Measurements from ENCODE around the gene UFD1. TPM values are rescaled to one million over a fixed set of nuclear protein-coding genes. Genes with fewer than 3 reads are reported as not detected.

UFD1 gene
- total and polyA plus RNA-seq, 9 of the 15 experiments (the other 6 are each of a cell fraction or from before 2014, with no cell fraction given) = 238 to 645 (median 363) TPM

DNA sequence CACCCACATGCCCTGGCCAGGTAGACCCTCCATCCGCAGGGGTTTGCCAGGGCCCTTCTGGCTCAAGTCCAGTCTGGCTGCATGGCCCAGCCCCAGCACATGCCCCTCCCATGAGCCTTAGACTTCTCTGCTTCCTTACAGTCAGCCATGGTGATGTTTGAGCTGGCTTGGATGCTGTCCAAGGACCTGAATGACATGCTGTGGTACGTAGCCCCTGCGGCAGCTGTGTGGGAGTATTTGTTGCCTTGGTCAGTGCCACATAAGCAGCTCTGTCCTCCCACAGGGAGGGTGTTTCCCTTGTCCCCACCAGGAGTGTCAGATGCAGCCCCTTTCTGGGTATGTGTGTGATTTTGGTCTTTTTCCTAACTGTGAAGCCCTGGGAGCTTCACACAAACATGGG lies 18.3 kb upstream of the UFD1 start (continued):
- TF ChIP-seq, protein P1, sequence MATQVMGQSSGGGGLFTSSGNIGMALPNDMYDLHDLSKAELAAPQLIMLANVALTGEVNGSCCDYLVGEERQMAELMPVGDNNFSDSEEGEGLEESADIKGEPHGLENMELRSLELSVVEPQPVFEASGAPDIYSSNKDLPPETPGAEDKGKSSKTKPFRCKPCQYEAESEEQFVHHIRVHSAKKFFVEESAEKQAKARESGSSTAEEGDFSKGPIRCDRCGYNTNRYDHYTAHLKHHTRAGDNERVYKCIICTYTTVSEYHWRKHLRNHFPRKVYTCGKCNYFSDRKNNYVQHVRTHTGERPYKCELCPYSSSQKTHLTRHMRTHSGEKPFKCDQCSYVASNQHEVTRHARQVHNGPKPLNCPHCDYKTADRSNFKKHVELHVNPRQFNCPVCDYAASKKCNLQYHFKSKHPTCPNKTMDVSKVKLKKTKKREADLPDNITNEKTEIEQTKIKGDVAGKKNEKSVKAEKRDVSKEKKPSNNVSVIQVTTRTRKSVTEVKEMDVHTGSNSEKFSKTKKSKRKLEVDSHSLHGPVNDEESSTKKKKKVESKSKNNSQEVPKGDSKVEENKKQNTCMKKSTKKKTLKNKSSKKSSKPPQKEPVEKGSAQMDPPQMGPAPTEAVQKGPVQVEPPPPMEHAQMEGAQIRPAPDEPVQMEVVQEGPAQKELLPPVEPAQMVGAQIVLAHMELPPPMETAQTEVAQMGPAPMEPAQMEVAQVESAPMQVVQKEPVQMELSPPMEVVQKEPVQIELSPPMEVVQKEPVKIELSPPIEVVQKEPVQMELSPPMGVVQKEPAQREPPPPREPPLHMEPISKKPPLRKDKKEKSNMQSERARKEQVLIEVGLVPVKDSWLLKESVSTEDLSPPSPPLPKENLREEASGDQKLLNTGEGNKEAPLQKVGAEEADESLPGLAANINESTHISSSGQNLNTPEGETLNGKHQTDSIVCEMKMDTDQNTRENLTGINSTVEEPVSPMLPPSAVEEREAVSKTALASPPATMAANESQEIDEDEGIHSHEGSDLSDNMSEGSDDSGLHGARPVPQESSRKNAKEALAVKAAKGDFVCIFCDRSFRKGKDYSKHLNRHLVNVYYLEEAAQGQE (IDR thresholded peaks at IDR 0.05; ENCODE audit: borderline replicate concordance) = no peak
- TF ChIP-seq, protein P1 (CRISPR knock-in tag; IDR thresholded peaks at IDR 0.05; ENCODE audit: low read depth) = 0 out of 2 replicates have a peak, but pooled peaks have one; percentile 30
- TF ChIP-seq ZZZ3 (IDR thresholded peaks at IDR 0.05) (no peak), ZNF785 (CRISPR knock-in tag; IDR thresholded peaks at IDR 0.05) (no peak), EGR1 (conservative IDR thresholded peaks at IDR 0.05) (peak; percentile 76), ZNF436 (CRISPR knock-in tag; IDR thresholded peaks at IDR 0.05) (no peak), SMARCA4 (IDR thresholded peaks at IDR 0.05) (no peak), FOXJ3 (CRISPR knock-in tag; IDR thresholded peaks at IDR 0.05) (no peak), TSC22D4 (tag; IDR thresholded peaks at IDR 0.05) (no peak), FOSL1 (tag; conservative IDR thresholded peaks at IDR 0.05) (peak; percentile 61), HOXB6 (CRISPR knock-in tag; IDR thresholded peaks at IDR 0.05; ENCODE audit: borderline replicate concordance) (0 out of 2 replicates have a peak, but pooled peaks have one; percentile 53), ARID1B (IDR thresholded peaks at IDR 0.05) (no peak; the same call in 1 of the 2 replicates)
- TF ChIP-seq, protein P2, sequence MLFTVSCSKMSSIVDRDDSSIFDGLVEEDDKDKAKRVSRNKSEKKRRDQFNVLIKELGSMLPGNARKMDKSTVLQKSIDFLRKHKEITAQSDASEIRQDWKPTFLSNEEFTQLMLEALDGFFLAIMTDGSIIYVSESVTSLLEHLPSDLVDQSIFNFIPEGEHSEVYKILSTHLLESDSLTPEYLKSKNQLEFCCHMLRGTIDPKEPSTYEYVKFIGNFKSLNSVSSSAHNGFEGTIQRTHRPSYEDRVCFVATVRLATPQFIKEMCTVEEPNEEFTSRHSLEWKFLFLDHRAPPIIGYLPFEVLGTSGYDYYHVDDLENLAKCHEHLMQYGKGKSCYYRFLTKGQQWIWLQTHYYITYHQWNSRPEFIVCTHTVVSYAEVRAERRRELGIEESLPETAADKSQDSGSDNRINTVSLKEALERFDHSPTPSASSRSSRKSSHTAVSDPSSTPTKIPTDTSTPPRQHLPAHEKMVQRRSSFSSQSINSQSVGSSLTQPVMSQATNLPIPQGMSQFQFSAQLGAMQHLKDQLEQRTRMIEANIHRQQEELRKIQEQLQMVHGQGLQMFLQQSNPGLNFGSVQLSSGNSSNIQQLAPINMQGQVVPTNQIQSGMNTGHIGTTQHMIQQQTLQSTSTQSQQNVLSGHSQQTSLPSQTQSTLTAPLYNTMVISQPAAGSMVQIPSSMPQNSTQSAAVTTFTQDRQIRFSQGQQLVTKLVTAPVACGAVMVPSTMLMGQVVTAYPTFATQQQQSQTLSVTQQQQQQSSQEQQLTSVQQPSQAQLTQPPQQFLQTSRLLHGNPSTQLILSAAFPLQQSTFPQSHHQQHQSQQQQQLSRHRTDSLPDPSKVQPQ (CRISPR knock-in tag; IDR thresholded peaks at IDR 0.05; ENCODE audit: borderline replicate concordance) = no peak
- TF ChIP-seq, protein P3, sequence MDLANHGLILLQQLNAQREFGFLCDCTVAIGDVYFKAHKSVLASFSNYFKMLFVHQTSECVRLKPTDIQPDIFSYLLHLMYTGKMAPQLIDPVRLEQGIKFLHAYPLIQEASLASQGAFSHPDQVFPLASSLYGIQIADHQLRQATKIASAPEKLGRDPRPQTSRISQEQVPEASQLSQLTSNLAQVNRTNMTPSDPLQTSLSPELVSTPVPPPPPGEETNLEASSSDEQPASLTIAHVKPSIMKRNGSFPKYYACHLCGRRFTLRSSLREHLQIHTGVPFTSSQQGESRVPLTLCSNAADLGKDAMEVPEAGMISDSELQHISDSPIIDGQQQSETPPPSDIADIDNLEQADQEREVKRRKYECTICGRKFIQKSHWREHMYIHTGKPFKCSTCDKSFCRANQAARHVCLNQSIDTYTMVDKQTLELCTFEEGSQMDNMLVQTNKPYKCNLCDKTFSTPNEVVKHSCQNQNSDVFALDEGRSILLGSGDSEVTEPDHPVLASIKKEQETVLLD (IDR thresholded peaks at IDR 0.05) = no peak
